CD4-positive, alpha-beta T cell treated with Interleukin-15 for 4 hours (primary cell): ENCODE measurements around the gene TPO.

Source experiments
- DNase-seq: peaks from one replicate; pipeline ENCODE4 v3.0.0-alpha.2; 2020; ENCODE audit warnings: low spot score

Gene TPO

DNA sequence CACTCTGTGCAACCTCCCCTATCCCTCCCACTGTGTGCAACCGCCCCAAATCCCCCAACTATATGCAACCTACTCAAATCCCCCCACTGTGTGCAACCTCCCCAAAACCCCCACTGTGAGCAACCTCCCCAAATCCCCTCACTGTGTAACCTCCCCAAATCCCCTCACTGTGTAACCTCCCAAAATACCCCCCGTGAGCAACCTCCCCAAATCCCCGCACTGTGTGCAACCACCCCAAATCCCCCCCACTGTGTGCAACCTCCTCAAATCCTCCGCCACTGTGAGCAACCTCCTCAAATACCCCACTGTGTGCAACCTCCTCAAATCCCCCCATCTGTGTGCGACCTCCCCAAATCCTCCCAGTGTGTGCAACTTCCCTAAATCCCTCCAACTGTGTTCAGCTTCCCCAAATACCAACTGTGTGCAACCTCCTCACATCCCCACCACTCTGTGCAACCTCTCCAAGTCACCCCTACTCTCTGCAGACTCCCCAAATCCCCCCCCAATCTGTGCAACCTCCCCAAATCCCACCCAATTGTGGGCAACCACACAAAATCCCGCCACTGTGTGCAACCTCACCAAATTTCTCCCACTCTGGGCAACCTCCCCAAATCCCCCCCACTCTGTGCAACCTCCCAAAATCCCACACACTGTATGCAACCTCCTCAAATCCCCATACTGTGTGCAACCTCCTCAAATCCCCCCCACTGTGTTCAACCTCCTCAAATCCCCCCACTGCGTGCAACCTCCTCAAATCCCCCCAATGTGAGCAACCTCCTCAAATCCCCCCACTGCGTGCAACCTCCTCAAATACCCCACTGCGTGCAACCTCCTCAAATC is 114.1 kb downstream of the TPO start:
- DNase-seq: no peak

DNA sequence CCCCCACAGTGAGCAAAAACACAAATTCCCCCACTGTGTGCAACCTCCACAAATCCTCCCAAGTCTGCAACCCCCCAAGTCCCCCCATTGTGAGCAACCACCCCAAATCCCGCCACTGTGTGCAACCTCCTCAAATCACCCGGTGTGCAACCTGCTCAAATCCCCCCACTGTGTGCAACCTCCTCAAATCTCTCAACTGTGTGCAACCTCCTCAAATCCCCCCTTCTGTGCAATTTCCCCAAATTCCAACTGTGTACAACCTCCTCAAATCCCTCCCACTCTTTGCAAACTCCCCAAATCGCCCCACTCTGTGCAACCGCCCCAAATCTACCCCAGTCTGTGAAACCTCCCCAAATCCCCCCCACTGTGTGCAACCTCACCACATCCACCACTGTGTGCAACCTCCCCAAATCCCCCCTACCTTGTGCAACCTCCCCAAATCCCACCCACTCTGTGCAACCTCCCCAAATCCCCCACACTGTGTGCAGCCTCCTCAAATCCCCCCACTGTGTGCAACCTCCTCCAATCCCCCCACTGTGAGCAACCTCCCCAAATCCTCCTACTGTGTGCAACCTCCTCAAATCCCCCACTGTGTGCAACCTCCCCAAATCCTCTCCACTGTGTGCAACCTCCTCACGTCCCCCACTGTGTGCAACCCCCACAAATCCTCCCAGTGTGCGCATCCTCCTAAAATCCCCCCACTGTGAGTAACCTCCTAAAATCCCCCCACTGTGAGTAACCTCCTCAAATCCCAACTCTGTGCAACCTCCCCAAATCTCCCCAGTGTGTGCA is 115.2 kb downstream of the TPO start:
- DNase-seq: no peak

DNA sequence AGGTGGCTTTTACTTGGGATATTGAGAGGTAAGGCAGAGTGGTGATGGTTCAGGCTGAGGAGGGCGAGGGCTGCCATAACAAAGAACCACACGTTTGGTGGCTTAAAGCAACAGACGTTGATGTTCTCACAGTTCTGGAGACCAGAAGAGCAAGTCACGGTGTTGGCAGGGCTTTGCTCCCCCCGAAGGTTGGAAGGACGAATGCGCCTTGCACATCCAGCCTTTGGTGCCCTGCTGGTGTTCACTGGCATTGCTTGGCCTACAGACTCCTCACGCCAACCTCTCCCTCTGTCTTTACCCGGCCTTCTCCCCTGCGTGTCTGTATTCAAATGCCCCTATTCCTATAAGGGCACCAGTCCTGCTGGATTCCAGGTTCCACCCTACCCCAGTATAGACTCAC is 125.4 kb downstream of the TPO start:
- DNase-seq: no peak

DNA sequence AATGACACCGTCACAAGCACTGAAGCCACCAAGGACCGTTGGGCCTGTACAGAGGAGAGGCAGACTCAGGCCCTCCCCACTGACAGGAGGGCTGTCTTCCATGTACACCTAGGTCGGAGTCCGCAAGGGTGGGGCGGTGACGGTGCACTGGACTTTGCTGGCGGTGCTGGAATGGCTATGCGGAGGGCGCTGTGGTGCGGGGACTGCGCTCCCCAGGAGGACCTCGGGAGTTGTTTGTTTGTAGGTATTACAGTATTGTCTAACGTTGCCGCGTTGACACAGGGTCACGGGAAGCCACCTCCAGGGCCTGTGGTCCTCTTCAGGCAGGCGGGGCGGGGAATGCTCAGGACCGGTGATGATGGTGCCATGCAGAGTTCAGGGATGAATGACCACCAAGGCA is 126.2 kb downstream of the TPO start:
- no peak for DNase-seq

DNA sequence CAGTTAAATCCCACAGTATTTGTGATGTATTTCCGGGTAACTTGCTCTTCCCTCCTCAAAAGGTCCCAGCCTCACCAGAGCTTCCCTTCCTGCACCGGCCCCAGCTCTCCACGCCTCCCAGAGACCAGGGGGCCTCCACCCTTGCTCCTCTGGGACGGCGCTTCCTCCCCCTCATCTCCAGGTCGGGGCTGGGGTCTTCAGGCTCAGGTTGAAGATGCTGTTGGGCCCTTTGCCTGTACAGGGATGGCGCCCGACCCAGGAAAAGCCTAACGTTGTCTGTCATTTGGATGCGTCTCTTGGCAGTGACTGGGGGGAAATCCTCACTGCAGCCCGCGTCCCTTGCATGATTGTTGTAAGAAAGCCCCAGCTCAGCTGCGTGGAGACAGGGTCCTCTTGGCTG is 126.7 kb downstream of the TPO start:
- DNase-seq: no peak

DNA sequence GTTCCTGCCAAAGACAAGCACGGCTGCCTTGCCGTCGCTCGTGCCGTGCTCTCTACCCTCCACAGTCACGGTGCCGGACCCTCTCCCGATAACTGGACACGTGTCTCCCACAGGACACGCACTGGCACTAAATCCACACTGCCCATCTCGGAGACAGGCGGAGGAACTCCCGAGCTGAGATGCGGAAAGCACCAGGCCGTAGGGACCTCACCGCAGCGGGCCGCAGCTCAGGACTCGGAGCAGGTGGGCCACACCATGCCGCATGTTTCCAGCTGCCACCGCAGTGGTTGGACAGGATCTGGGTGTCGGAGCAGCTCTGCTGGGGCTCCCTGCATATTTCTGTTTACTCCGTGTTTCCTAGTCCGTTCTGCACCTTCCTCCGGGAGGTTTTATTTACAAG is 127.2 kb downstream of the TPO start:
- DNase-seq: no peak

DNA sequence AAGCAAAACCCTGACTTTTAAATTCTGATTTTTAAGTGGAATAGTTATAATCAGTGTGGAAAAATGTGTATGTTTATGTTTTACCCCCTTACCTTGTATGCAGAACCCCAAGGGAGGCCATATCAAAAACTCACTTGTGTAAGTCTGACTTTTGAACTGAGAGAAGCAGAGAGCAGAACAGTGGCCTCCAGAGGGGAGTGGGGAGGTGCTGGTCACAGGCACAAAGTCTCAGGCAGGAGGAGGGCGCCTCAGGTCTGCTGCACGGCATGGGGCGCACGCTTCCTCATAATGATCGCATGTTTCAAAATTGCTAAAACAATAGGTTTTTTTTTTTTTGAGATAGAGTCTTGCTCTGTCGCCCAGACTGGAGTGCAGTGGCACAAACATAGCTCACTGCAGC is 127.8 kb downstream of the TPO start:
- no peak for DNase-seq

DNA sequence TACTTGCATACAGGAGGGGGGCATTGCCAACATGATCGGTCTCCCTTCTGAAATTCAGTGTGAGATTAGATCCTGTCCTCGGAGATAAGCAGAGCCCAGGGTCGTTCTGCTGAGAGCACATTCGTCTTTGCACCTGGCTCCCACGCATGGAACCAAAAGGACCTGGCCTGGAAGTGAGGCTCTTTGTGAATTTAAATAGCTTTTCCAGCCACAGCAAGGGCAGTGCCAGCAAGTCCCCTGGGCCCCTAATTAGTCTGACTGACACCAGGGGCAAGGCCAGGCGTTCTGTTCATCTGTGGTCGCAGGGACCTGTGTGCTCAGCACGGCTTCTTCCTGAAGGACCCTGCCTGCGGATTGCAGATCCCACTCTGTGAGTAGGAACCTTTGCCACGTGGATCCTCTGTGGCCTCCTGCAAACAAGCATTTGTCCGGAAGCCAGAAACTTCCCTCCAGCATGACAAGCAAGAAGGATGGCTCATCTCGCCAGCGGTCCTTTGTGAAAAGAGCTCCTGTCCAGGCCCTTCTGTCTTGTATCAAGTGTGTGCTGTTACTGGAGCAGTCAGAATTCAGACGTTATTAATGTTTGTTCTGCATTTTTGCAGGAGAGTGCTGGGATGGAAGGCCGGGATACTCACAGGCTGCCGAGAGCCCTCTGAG is 128.7 kb downstream of the TPO start:
- DNase-seq: no peak

DNA sequence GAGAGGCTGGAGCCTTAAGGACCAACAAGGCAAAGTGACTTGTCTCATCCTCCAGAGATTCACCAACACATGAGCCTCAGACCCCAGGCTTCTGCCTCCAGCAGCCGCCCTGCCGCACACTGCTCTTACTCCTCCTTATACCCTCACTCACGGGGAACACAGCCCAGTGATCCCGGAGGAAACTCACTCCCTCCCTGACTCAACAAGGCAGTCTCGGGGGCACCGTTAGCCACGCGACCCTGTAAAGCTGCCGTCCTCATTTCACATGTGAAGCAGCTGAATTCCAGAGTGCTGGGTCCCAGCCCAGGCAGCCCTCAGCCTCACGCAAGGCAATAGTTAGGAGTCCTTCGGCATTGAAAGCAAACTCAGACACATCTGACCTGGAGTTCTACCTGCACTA is 129.7 kb downstream of the TPO start:
- DNase-seq: no peak

DNA sequence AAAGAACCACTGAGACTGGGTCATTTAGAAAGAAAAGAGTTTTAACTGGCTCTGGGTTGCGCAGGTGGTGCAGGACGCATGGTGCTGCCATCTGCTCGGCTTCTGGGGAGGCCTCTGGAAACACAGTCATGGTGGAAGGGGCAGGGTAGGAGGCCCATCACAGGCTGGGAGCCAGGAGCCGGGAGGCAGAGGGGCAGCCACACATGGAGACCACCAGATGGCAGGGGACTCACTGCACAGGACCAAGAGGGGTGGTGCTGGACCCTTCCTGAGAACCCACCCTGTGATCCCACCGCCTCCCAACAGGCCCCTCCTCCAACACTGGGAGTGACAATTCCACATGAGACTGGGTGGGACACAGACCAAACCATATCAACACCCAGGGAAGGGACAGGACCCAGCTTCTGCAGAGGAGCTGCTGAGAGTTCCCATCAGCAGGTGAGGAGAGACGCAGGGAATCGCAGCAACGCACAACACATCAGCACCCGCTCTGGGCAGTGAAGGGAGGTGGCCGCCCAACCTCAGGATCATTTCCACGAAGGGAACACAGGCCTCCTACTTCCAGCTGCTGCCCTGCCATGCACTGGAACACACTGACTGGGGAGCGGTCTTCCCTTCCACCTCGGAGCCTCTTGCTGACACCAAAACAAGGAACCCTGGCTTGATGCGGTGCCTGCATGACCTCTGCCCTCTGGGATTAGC is 130.7 kb downstream of the TPO start:
- DNase-seq: no peak

DNA sequence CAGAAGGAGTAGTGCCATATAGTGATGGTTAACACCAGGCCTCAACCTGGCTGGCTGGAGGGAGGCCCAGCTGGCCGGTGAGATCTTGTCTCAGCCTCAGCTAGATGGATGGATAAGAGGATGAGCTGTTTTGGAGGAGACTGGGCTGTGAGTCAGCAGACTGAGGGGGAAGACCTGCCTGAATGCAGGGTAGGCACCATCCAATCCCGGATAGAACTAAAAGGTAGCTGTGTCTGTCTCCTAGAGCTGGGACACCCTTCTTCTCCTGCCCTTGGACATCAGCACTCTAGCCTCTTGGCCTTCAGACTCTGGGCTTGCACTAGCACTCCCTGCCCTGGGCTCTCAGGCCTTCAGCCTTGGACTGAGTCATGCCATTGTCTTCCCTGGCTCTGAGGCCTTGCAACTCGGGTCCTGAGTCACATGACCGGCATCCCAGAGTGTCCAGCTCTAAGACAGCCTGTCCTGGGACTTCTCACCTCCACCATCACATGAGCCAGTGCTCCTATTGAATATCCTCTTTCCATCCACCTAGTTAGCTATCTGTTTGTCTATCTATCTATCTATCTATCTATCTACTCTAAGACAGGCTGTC is 131.3 kb downstream of the TPO start:
- DNase-seq: no peak

DNA sequence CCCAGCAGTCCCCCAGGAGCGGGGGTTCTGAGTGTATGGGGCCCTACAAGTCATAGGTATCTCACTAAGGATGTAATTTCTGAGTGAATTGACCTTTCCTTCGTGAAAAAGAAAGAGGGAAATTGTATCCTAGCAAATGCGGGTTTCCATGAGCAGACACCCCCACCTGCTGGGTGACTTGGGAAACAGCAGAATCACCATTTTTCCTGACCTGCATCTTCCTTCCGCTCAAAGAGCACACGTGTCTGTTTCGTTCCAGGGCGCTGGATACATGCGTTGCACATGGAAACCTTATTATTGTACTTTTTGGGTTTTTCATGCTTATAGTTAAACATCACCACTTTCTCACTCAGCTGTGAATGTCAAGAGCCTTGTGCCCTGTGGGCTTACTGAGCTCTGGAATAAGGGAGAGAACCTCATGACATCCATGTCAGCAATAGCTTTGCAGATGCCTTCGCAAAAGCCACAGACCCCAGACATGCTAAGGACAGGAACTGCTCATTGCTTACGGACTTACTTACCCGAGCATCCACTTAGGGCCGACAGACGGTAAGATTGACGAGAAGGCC is 132.8 kb downstream of the TPO start:
- DNase-seq: peak; percentile 13

DNA sequence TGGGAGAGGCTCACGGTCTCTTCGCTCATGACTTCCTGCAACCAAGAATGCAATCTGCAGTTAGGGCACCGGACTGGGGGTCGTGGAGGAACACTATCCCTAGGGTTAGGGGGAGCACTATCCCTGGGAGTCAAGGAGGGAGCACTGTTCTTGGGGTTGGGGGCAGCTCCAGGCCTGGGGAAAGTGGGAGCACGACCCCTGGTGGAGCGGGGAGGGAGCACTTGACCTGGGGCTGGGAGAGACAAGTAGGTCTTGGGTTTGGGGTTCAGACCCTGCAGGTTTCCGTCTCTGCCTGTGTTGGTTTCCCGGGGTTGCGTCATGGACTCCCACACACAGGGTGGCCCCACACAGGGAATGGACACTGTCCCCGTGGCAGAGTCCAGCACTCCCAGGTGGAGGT is 133.6 kb downstream of the TPO start:
- no peak for DNase-seq

DNA sequence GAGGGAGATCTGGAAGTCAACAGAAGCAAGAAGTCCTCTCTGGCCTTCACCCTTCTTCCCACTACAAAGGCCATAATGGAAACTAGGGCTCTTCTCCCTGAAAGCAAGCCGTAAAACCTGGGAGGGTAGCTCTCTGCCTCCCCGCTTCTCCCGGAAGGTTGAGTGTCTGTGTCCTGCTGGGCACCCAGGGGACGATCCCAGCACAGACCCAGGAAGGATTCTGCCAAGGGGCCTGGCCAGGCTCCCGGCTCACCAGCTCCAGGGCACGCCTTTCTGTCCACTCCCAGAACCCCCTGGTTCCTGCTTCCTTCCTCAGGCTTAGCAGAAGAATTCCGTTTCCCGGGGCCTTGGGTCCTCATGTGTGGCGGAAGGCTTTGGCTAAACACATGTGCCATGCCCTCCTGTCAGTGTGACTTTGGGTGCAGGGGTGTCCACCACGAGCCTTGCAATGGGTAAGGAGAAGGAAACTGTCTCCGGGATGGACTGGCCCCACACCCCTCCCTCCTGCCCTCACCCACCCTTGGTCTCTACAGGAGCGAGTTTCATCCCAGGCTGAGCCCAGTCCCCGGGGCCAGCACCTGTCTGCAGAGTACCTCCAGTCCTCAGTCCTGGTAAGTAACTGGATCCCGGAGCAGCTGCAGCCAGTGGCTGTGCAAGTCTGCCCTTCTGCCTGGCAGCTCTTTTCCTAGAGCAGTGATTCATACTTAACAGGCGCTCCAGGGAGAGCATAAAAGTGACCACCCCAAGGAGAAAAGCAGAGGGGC is 135.8 kb downstream of the TPO start:
- no peak for DNase-seq

DNA sequence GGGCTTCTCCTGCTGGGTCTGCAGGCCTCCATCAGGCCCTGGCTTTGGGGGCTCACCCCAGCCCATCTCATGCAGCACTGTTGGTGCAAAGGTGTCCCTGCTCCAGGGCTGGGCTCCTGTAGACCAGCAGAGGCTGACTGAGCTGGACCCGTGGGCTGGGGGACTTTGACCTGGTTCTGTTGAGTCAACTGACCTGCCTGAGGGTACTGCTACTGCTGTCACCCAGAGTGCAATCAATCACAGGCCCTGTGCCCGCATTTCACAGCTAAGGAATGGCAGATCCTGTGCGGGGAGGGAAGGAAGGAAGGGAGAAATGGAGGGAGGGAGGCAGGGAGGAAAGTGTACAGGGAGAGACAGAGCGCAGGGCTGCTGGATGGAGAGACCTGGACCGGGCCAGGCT is 136.8 kb downstream of the TPO start:
- no peak for DNase-seq

DNA sequence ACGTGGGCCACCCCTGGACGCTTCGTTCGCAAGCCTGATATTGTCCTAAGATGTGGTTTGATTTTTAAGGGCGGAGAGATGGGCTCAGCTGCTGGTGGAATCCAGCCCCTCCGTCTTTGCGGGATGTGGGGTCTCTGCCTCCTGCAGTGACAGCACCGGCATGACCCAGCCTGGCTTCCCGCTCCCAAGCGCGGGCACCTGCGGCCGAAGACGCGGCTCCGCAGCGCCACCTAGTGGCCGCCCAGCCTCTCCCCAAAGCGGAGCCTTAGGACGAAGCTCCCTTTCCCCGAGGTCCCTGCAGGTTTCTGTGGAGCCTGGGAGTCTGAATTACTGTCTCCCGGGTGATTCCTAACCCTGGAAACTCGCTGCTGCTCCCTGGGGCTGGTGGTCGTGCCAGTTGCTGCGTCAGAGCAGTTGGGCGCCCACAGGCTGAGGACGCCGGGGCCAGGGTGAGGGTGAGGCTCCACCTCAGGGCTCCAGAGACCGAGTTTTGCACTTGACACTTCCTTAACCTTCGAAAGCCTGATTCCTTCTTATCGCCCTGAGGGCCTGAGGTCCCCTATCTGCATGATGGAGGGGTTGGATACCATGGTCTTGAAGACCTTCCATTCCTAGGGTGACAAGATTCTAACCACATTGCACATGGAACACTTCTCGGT is 137.5 kb downstream of the TPO start:
- DNase-seq: peak; percentile 32

DNA sequence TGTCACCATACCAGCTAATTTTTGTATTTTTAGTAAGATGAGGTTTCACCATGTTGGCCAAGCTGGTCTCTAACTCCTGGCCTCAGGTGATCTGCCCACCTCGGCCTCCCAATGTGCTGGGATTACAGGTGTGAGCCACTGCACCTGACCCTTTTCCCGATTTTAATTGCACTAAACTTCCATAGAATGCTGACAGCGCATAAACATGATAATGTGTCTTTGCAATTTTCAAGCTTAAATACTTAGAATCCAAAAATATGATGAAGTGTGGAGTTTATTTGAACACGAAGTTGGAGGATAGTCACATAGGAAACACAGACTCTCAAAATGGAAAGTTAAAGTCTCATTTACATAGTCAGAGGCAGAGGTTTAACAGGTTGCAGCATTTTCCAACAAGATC is 138.6 kb downstream of the TPO start:
- no peak for DNase-seq

DNA sequence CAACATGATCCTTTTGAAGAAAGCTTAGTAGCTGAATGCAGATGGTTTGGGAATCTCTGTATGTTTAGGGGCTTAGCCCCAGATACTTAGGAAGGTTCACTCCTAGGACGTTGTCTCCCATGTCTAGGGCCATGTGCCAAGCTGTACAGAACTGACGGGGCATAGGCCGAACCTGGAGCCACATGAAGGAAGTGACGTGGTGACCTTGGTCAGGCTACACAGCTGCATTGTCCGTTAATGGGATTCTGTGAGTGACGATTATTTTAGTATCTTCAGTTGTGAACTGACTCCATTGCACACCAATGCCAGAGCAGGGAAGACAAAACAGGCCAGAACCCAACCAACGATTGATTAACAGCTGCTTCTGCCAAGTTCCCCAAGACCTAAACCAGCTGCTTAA is 139.3 kb downstream of the TPO start:
- no peak for DNase-seq

DNA sequence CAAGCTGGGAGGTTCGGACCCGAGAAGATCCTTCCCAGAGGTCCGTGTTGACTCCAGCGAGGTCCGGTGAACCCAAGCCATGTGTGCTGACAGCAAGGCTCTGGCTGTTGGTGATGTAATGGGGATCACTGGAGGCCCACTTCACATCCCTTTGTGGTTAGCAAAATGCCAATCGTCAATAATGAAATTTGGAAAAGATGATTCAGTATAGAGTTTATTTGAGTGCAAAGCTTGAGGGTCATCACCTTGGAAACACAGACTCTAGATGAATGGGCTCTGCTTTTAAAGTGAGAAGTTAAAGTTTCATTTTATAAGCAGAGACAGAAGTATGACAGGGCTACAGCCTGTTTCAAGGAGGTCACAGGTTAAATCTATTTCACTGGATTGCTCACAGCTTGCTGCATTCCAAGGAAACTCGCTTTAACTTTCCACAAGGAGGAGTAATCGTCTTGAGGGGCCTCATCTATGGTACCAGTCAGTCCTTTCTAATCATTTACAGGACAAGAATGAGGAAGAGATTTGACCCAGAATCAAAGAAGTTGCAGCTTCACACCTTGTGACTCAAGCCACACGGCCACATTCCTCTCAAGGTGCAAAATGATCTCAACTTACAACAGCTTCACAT is 140.5 kb downstream of the TPO start:
- DNase-seq: no peak

DNA sequence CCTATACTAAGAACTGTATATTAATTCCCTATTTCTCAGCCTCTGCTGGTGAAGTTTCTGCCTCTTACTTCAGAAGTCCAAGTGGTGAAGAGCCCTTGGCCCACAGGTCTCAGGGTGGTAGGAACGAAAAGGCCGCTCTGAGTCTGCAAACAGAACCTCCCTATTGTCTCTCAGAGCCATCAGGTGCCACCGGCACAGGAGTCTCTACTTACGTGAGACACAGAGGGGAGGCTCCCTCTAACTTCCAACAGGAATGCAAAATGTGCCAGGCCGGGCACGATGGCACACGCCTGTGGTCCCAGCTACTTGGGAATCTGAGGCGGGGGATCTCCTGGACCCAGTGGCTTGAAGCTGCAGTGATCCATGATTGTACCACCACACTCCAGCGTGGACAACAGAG is 143.0 kb downstream of the TPO start:
- no peak for DNase-seq
